PFSK-1 (cell line): ENCODE results near the gene KCNB1.

Experiments
- POLR2AphosphoS5 ChIP-seq: IDR thresholded peaks from 2 replicates; pipeline ENCODE4 v1.6.1; 2012; ENCODE audit warnings: low read depth, mild to moderate bottlenecking, control low read depth, low read length, moderate library complexity
- REST ChIP-seq, 2 experiments: IDR thresholded peaks; 2 replicates each; pipeline versions ENCODE4 v1.6.1 to v1.8.0; 2011 to 2012; ENCODE audit warnings: low read depth in 2 of 2, low read length in 2 of 2, control low read depth in 1 of 2, inconsistent platforms in 1 of 2, mild to moderate bottlenecking in 1 of 2, moderate library complexity in 1 of 2; ENCODE audit not compliant: insufficient read depth in 1 of 2
- SIN3A ChIP-seq: IDR thresholded peaks from 2 replicates; pipeline ENCODE4 v1.6.1; 2012; ENCODE audit warnings: mild to moderate bottlenecking, low read length, moderate library complexity, borderline replicate concordance; ENCODE audit not compliant: insufficient read depth
- TAF1 ChIP-seq: IDR thresholded peaks from 2 replicates; pipeline ENCODE4 v1.6.1; 2012; ENCODE audit warnings: low read length, control low read depth, borderline replicate concordance; ENCODE audit not compliant: insufficient read depth

- no peak for TF ChIP-seq REST (IDR thresholded peaks at IDR 0.05; ENCODE audit: insufficient read depth in 1 of 2, low read depth in 2 of 2, low read length in 2 of 2)
- TF ChIP-seq SIN3A, result no peak
- no peak for TF ChIP-seq TAF1
- no peak for TF ChIP-seq POLR2AphosphoS5
Measured at GRCh38 chr20:49424536-49424935, 57.9 kb downstream of the KCNB1 start.
